CD14-positive monocyte (primary cell): ENCODE data around the gene NOX5. TPM values are rescaled to one million over a fixed set of nuclear protein-coding genes. Genes with fewer than 3 reads are reported as not detected.

ENCODE experiments used
- DNase-seq, 3 donors: peaks; one replicate each; pipeline ENCODE4 v3.0.0-alpha.2; 2011 to 2022
- H2AFZ ChIP-seq: 2 replicates; pipeline ENCODE4 v1.6.0; 2012; ENCODE audit warnings: mild to moderate bottlenecking, low read depth, low read length, inconsistent platforms; ENCODE audit not compliant: insufficient read depth, poor library complexity, severe bottlenecking
- H3K27ac ChIP-seq, 2 donors: 1 replicate in 1 of 2; 2 replicates in 1 of 2; pipeline ENCODE4 v1.5.1; 2012 to 2013; ENCODE audit warnings: low read length in 2 of 2, control low read depth in 1 of 2, inconsistent platforms in 1 of 2, low read depth in 1 of 2, mild to moderate bottlenecking in 1 of 2
- H3K27me3 ChIP-seq, 2 donors: one replicate each; pipeline versions ENCODE4 v1.6.0 to v1.6.1; 2011 to 2013; ENCODE audit warnings: low read length in 2 of 2; ENCODE audit not compliant: control insufficient read depth in 2 of 2, insufficient read depth in 2 of 2
- H3K36me3 ChIP-seq, 2 donors: replicated peaks in 1 of 2; 1 replicate in 1 of 2; 2 replicates in 1 of 2; pipeline versions ENCODE4 v1.5.1 to v1.6.1; 2012 to 2013; ENCODE audit warnings: low read length in 2 of 2, control low read depth in 1 of 2, inconsistent platforms in 1 of 2, mild to moderate bottlenecking in 1 of 2; ENCODE audit not compliant: insufficient read depth in 2 of 2, control insufficient read depth in 1 of 2
- H3K4me1 ChIP-seq, 2 donors: 1 replicate in 1 of 2; 2 replicates in 1 of 2; pipeline versions ENCODE4 v1.5.1 to v1.6.1; 2012 to 2013; ENCODE audit warnings: low read length in 2 of 2, control low read depth in 1 of 2, inconsistent platforms in 1 of 2, mild to moderate bottlenecking in 1 of 2, moderate library complexity in 1 of 2; ENCODE audit not compliant: insufficient read depth in 2 of 2, control insufficient read depth in 1 of 2
- H3K4me2 ChIP-seq: replicated peaks from 2 replicates; pipeline ENCODE3; 2012; ENCODE audit warnings: low read length, moderate library complexity, mild to moderate bottlenecking; ENCODE audit not compliant: poor library complexity, severe bottlenecking; ENCODE audit errors: extremely low read depth
- H3K4me3 ChIP-seq, 3 experiments: fragments of 200-600 bp in 1 of 3; sonication (generic) in 1 of 3; replicated peaks in 1 of 3; 1 replicate in 2 of 3; 2 replicates in 1 of 3; pipeline ENCODE4 v1.5.1; 2011 to 2013; ENCODE audit warnings: low read length in 3 of 3, mild to moderate bottlenecking in 3 of 3, control low read depth in 2 of 3, low read depth in 2 of 3, inconsistent platforms in 1 of 3, moderate library complexity in 1 of 3
- H3K79me2 ChIP-seq: 2 replicates; pipeline ENCODE4 v1.6.0; 2012; ENCODE audit warnings: mild to moderate bottlenecking, control low read depth, inconsistent platforms, low read length, moderate library complexity; ENCODE audit not compliant: insufficient read depth
- H3K9ac ChIP-seq: 2 replicates; pipeline ENCODE4 v1.6.0; 2017; ENCODE audit warnings: low read length, mild to moderate bottlenecking; ENCODE audit not compliant: insufficient read depth, poor library complexity, severe bottlenecking
- H3K9me3 ChIP-seq, 2 donors: replicated peaks in 1 of 2; 1 replicate in 1 of 2; 2 replicates in 1 of 2; pipeline versions ENCODE4 v1.5.1 to v1.6.1; 2012 to 2013; ENCODE audit warnings: low read length in 2 of 2, control low read depth in 1 of 2; ENCODE audit not compliant: control insufficient read depth in 1 of 2, insufficient read depth in 1 of 2
- H4K20me1 ChIP-seq: 2 replicates; pipeline ENCODE4 v1.6.0; 2012; ENCODE audit warnings: mild to moderate bottlenecking, low read length, control low read depth, moderate library complexity; ENCODE audit not compliant: insufficient read depth
- H3K27ac Mint-ChIP-seq, 7 donors: one replicate each; pipeline ENCODE4 v1.8.0; 2020; ENCODE audit warnings: mild to moderate bottlenecking in 7 of 7, mixed read lengths in 7 of 7, moderate library complexity in 6 of 7, inconsistent platforms in 2 of 7
- H3K27me3 Mint-ChIP-seq, 3 donors: one replicate each; pipeline ENCODE4 v1.8.0; 2021 to 2022; ENCODE audit warnings: low read depth in 3 of 3, mild to moderate bottlenecking in 3 of 3, mixed read lengths in 3 of 3, moderate library complexity in 3 of 3, inconsistent platforms in 1 of 3
- H3K36me3 Mint-ChIP-seq, 2 donors: one replicate each; pipeline ENCODE4 v1.8.0; 2020; ENCODE audit warnings: mixed read lengths in 2 of 2, inconsistent platforms in 1 of 2, mild to moderate bottlenecking in 1 of 2
- H3K4me1 Mint-ChIP-seq: one replicate; pipeline ENCODE4 v1.8.0; 2020; ENCODE audit warnings: mild to moderate bottlenecking, mixed read lengths
- H3K4me3 Mint-ChIP-seq, 2 donors: one replicate each; pipeline ENCODE4 v1.8.0; 2020; ENCODE audit warnings: mild to moderate bottlenecking in 2 of 2, mixed read lengths in 2 of 2, moderate library complexity in 1 of 2
- H3K9me3 Mint-ChIP-seq, 7 donors: one replicate each; pipeline ENCODE4 v1.8.0; 2020 to 2022; ENCODE audit warnings: mixed read lengths in 7 of 7, mild to moderate bottlenecking in 6 of 7, moderate library complexity in 6 of 7, inconsistent platforms in 2 of 7
- WGBS: methylation state at CpG from one replicate; pipeline ENCODE4 v1.1.5; 2013; ENCODE audit warnings: missing lambda C conversion rate; ENCODE audit not compliant: insufficient coverage; 5-methylcytosine and 5-hydroxymethylcytosine counted together
- intact Hi-C, 2 donors: fragments of 100-400 bp; cut with micrococcal nuclease; formaldehyde crosslinking; loops; one replicate each; pipeline versions ENCODE4 v1.15.0 to v1.15.1; 2023
- polyA plus RNA-seq, 3 donors: library from polyadenylated mRNA; depleted of rRNA in 1 of 3; unstranded in 2 of 3; stranded (reverse) in 1 of 3; fragments of 300-500 nt in 2 of 3; fragments of >200 nt in 1 of 3; fragmentation: Illumina TruSeq in 2 of 3; gene quantifications; 1 replicate in 2 of 3; 2 replicates in 1 of 3; pipeline ENCODE4 v1.2.3, GENCODE V29; 2012 to 2021
- TF ChIP-seq, protein P1 (sequence below): fragments of 200-600 bp; IDR thresholded peaks from one replicate; pipeline ENCODE4 v1.8.0; 2022; ENCODE audit warnings: antibody characterized with exemption, mild to moderate bottlenecking

NOX5 gene
- polyA plus RNA-seq, 3 donors, result not detected

DNA sequence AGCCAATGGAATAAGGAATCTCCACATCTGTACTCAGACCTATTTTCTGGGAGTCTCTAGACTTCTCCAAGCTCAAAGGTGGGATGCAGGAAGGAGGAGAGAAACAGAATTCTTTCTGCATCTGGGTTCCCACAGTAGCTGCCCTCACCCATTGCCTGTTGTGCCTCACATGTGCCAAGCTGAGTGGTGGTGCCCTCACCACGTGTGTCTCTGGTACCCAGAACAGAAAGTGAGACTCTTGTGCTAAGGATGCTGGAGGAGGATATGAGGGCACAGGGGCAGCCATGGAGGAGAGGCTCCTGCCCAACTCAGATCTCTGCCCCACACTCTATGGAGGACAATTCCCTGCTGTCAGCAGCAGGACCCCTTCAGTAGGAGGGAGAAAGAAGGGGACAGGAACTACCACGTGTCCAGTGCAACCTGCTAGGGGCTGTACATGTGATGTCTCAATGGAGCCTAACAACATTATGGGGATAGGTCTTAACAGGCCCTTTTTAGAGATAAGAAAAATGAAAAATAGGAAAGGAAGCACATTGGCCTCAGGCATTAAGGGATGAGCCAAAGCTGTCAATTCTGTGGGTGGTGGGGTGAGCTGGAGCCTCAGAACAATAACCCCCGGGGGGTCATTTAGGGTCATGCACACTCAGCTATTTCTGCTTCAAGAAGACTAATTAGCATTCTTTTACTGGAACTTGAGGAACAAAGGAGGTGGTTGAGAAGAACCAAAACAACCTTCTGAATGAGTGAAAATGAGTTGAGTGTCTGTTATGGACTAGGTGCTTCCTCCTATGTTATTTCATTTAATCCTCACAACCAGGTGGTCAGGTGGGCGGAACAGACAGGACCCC lies 16.3 kb upstream of the NOX5 start:
- Mint-ChIP-seq H3K4me3 (no peak overlapping the region), H3K9me3 (peaks cover 0 to 1% (median 0%) of the 10 kb centered on the region in 7 donors), H3K36me3 (no peaks in the 10 kb centered on the region), H3K27me3 (peaks cover 0 to 8% (median 2%) of the 10 kb centered on the region in 3 donors), H3K4me1 (no peaks in the 10 kb centered on the region), H3K27ac (no peak overlapping the region)
- Histone ChIP-seq H3K4me3 (no peak overlapping the region), H3K27ac (no peak overlapping the region), H3K9ac (no peak overlapping the region), H3K4me1 (no peaks in the 10 kb centered on the region), H2AFZ (no peak overlapping the region), H3K4me2 (no peak overlapping the region), H3K9me3 (no peaks in the 10 kb centered on the region), H3K36me3 (no peaks in the 10 kb centered on the region), H3K27me3 (no peaks in the 10 kb centered on the region), H3K79me2 (no peaks in the 10 kb centered on the region), H4K20me1 (no peaks in the 10 kb centered on the region)
- intact Hi-C loops, result no loop called here
- DNase-seq, result no peak
- TF ChIP-seq, protein P1, sequence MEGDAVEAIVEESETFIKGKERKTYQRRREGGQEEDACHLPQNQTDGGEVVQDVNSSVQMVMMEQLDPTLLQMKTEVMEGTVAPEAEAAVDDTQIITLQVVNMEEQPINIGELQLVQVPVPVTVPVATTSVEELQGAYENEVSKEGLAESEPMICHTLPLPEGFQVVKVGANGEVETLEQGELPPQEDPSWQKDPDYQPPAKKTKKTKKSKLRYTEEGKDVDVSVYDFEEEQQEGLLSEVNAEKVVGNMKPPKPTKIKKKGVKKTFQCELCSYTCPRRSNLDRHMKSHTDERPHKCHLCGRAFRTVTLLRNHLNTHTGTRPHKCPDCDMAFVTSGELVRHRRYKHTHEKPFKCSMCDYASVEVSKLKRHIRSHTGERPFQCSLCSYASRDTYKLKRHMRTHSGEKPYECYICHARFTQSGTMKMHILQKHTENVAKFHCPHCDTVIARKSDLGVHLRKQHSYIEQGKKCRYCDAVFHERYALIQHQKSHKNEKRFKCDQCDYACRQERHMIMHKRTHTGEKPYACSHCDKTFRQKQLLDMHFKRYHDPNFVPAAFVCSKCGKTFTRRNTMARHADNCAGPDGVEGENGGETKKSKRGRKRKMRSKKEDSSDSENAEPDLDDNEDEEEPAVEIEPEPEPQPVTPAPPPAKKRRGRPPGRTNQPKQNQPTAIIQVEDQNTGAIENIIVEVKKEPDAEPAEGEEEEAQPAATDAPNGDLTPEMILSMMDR, result no peak
- WGBS, result 92% methylated on average over 2 of the region's 4 CpGs

DNA sequence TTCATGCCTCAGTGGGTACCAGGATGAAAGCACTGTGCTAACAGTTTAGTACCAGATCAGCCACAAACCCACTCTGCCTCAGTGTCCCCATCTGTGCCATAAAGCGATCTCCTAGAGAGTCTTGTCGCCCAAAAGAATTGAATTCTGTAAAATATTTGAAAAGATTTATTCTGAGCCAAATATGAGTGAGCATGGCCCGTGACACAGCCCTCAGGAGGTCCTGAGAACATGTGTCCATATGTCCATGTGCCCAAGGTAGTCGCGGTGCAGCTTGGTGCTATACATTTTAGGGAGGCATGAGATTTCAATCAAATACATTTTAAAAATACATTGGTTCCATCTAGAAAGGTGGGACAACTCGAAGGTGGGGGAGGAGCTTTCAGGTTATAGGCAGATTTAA lies 15.4 kb upstream of the NOX5 start:
- H3K4me2 ChIP-seq, result no peak overlapping the region
- no peak overlapping the region for H2AFZ ChIP-seq
- DNase-seq, result no peak
- H3K4me1 ChIP-seq, result no peaks in the 10 kb centered on the region
- no peaks in the 10 kb centered on the region for H3K36me3 Mint-ChIP-seq
- intact Hi-C loops, result no loop called here
- 91% methylated on average over 1 of the region's 6 CpGs for WGBS
- no peaks in the 10 kb centered on the region for H4K20me1 ChIP-seq
- no peak overlapping the region for H3K4me3 ChIP-seq
- H3K9me3 Mint-ChIP-seq, result peaks cover 0 to 1% (median 0%) of the 10 kb centered on the region in 7 donors
- H3K79me2 ChIP-seq, result no peaks in the 10 kb centered on the region
- H3K36me3 ChIP-seq, result no peaks in the 10 kb centered on the region
- no peak overlapping the region for H3K27ac ChIP-seq
- TF ChIP-seq, protein P1, result no peak
- no peaks in the 10 kb centered on the region for H3K4me1 Mint-ChIP-seq
- H3K27me3 Mint-ChIP-seq, result peaks cover 0 to 8% (median 2%) of the 10 kb centered on the region in 3 donors
- H3K4me3 Mint-ChIP-seq, result no peak overlapping the region
- H3K9me3 ChIP-seq, result no peaks in the 10 kb centered on the region
- no peak overlapping the region for H3K27ac Mint-ChIP-seq
- H3K27me3 ChIP-seq, result no peaks in the 10 kb centered on the region
- H3K9ac ChIP-seq, result no peak overlapping the region
